ENCODE measurements around the gene TEX26.

Gene TEX26

GRCh38 chr13:31011901-31012654 lies 79.6 kb downstream of the TEX26 start:
- DNase-seq (ENCODE audit: low spot score): no peak

- no peak for DNase-seq (ENCODE audit: low spot score)
Measured at GRCh38 chr13:31012655-31013024, 80.2 kb downstream of the TEX26 start.

- no peak for DNase-seq (ENCODE audit: low spot score)
Measured at GRCh38 chr13:31014456-31014855, 82.0 kb downstream of the TEX26 start.

GRCh38 chr13:31015199-31015598 lies 82.7 kb downstream of the TEX26 start:
- DNase-seq (ENCODE audit: low spot score): no peak

- DNase-seq (ENCODE audit: low spot score): no peak
Measured at GRCh38 chr13:31016342-31017325, 84.2 kb downstream of the TEX26 start.

GRCh38 chr13:31018511-31018910 lies 86.1 kb downstream of the TEX26 start:
- DNase-seq (ENCODE audit: low spot score): no peak

GRCh38 chr13:31020996-31021395 lies 88.5 kb downstream of the TEX26 start:
- DNase-seq (ENCODE audit: low spot score): no peak

- DNase-seq (ENCODE audit: low spot score): no peak
Measured at GRCh38 chr13:31022288-31022895, 89.9 kb downstream of the TEX26 start.

- DNase-seq (ENCODE audit: low spot score): no peak
Measured at GRCh38 chr13:31022928-31023530, 90.6 kb downstream of the TEX26 start.
